Measurements from ENCODE around the gene SULT1E1.
A peak's percentile ranks its signal among the peaks of the same experiment; 100 is the strongest.

The SULT1E1 gene

DNA sequence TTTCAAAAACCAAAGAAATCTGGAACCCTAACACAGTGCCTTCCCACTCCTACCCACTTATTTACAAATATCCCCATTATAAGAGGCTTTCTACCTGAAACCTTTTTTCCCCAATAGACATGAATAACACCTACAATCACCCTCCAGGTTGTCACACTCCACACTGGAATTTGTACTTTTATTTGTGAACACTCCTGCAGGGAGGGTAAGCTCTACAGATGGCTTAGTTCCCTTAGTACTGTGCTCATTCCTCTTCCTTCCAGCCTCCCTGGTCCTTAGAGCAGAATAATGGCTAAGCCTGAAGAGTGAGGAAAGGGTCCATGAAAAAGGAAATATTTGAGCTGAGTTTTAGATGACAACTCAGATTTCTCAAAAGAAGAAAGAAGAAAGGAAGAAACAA lies 22.2 kb upstream of the SULT1E1 start (continued):
- TF ChIP-seq, protein P1, sequence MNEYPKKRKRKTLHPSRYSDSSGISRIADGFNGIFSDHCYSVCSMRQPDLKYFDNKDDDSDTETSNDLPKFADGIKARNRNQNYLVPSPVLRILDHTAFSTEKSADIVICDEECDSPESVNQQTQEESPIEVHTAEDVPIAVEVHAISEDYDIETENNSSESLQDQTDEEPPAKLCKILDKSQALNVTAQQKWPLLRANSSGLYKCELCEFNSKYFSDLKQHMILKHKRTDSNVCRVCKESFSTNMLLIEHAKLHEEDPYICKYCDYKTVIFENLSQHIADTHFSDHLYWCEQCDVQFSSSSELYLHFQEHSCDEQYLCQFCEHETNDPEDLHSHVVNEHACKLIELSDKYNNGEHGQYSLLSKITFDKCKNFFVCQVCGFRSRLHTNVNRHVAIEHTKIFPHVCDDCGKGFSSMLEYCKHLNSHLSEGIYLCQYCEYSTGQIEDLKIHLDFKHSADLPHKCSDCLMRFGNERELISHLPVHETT (tag by site-specific recombination; IDR thresholded peaks at IDR 0.05), result no peak
- no peak for TF ChIP-seq ZBTB48 (tag by site-specific recombination; IDR thresholded peaks at IDR 0.05)
- no peak for TF ChIP-seq ZNF654 (tag by site-specific recombination; IDR thresholded peaks at IDR 0.05; ENCODE audit: low read depth)
- no peak for TF ChIP-seq ZNF529 (tag by site-specific recombination; IDR thresholded peaks at IDR 0.05; ENCODE audit: insufficient replicate concordance)
- TF ChIP-seq ZNF76 (tag by site-specific recombination; IDR thresholded peaks at IDR 0.05; ENCODE audit: borderline replicate concordance, low read depth), result no peak
- TF ChIP-seq ZNF202 (tag by site-specific recombination; IDR thresholded peaks at IDR 0.05; ENCODE audit: borderline replicate concordance), result no peak
- TF ChIP-seq ZNF792 (tag by site-specific recombination; IDR thresholded peaks at IDR 0.05), result no peak

GRCh38 chr4:69881173-69881773 lies 21.3 kb upstream of the SULT1E1 start:
- H3K4me1 ChIP-seq (ENCODE audit: control insufficient read depth, insufficient read depth, low read length), result no peaks in the 10 kb centered on the region
- H3K36me3 ChIP-seq (ENCODE audit: control insufficient read depth in 2 of 2, insufficient read depth in 1 of 2, low read length in 2 of 2), result no peaks in the 10 kb centered on the region
- CTCF ChIA-PET, result interaction anchor here (0.6 to 3.1 kb wide), 32 partner anchors 12 to 678 kb away, joined by 3 to 28 read pairs (median 4); no protein-coding TSS in a partner anchor
- H3K9me3 ChIP-seq (ENCODE audit: control insufficient read depth, insufficient read depth, low read depth, low read length), result no peaks in the 10 kb centered on the region
- H3K4me3 ChIP-seq (ENCODE audit: low read depth, low read length), result no peak overlapping the region
- no peak overlapping the region for H3K27ac ChIP-seq (ENCODE audit: extremely low read depth, low read depth, low read length)
- POLR2A ChIA-PET, result no interaction called here
- peak; percentile 67 for TF ChIP-seq ZNF654 (tag by site-specific recombination; IDR thresholded peaks at IDR 0.05; ENCODE audit: low read depth)
- TF ChIP-seq ZNF624 (tag by site-specific recombination; IDR thresholded peaks at IDR 0.05), result no peak

DNA sequence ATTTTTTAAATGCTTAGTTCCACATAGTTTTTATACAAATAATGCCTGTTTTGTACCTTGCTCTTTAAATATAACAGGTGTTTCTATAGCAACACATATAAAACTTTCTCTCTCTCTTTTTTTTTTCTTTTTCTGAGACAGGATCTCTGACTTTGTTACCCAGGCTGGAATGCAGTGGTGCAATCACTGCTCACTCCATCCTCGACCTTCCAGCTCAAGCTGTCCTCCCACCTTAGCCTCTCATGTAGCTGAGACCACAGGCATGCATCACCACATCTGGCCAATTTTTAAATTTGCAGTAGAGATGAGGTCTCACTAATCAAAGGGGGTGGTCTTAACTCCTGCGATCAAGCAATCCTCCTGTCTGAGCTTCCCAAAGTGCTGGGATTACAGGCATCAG lies 18.3 kb upstream of the SULT1E1 start:
- Histone ChIP-seq H3K9me3 (ENCODE audit: control insufficient read depth, insufficient read depth, low read depth, low read length) (no peaks in the 10 kb centered on the region), H3K4me1 (ENCODE audit: control insufficient read depth, insufficient read depth, low read length) (no peaks in the 10 kb centered on the region), H3K36me3 (ENCODE audit: control insufficient read depth in 2 of 2, insufficient read depth in 1 of 2, low read length in 2 of 2) (no peaks in the 10 kb centered on the region), H3K4me3 (ENCODE audit: low read depth, low read length) (no peak overlapping the region), H3K27ac (ENCODE audit: extremely low read depth, low read depth, low read length) (no peak overlapping the region)
- no peak for TF ChIP-seq KLF1 (tag by site-specific recombination; IDR thresholded peaks at IDR 0.05)
- TF ChIP-seq ZNF670 (tag by site-specific recombination; IDR thresholded peaks at IDR 0.05; ENCODE audit: low read depth), result no peak
- no peak for TF ChIP-seq ZNF24 (tag by site-specific recombination; IDR thresholded peaks at IDR 0.05)
- TF ChIP-seq SP3 (tag by site-specific recombination; IDR thresholded peaks at IDR 0.05), result no peak
- no peak for TF ChIP-seq ZNF248 (tag by site-specific recombination; IDR thresholded peaks at IDR 0.05)
- TF ChIP-seq ZNF214 (tag by site-specific recombination; IDR thresholded peaks at IDR 0.05; ENCODE audit: borderline replicate concordance), result no peak
- no peak for TF ChIP-seq ZNF274 (IDR thresholded peaks at IDR 0.05; ENCODE audit: low read length)
- TF ChIP-seq ZNF274 (tag by site-specific recombination; IDR thresholded peaks at IDR 0.05; ENCODE audit: borderline replicate concordance), result no peak
- no peak for TF ChIP-seq ZNF530 (tag by site-specific recombination; IDR thresholded peaks at IDR 0.05; ENCODE audit: low read depth)
- TF ChIP-seq ZNF211 (tag by site-specific recombination; IDR thresholded peaks at IDR 0.05; ENCODE audit: low read depth), result no peak
- TF ChIP-seq ZNF302 (tag by site-specific recombination; IDR thresholded peaks at IDR 0.05; ENCODE audit: low read depth), result no peak
- TF ChIP-seq, protein P2, sequence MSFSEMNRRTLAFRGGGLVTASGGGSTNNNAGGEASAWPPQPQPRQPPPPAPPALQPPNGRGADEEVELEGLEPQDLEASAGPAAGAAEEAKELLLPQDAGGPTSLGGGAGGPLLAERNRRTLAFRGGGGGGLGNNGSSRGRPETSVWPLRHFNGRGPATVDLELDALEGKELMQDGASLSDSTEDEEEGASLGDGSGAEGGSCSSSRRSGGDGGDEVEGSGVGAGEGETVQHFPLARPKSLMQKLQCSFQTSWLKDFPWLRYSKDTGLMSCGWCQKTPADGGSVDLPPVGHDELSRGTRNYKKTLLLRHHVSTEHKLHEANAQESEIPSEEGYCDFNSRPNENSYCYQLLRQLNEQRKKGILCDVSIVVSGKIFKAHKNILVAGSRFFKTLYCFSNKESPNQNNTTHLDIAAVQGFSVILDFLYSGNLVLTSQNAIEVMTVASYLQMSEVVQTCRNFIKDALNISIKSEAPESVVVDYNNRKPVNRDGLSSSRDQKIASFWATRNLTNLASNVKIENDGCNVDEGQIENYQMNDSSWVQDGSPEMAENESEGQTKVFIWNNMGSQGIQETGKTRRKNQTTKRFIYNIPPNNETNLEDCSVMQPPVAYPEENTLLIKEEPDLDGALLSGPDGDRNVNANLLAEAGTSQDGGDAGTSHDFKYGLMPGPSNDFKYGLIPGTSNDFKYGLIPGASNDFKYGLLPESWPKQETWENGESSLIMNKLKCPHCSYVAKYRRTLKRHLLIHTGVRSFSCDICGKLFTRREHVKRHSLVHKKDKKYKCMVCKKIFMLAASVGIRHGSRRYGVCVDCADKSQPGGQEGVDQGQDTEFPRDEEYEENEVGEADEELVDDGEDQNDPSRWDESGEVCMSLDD (tag by site-specific recombination; IDR thresholded peaks at IDR 0.05), result no peak
- TF ChIP-seq, protein P3, sequence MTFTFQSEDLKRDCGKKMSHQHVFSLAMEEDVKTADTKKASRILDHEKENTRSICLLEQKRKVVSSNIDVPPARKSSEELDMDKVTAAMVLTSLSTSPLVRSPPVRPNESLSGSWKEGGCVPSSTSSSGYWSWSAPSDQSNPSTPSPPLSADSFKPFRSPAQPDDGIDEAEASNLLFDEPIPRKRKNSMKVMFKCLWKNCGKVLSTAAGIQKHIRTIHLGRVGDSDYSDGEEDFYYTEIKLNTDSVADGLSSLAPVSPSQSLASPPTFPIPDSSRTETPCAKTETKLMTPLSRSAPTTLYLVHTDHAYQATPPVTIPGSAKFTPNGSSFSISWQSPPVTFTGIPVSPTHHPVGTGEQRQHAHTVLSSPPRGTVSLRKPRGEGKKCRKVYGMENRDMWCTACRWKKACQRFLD (tag by site-specific recombination; IDR thresholded peaks at IDR 0.05), result no peak
- no peak for TF ChIP-seq PATZ1 (tag by site-specific recombination; IDR thresholded peaks at IDR 0.05)
- ChIA-PET POLR2A (no interaction called here), CTCF (interaction anchor here (0.6 to 1.0 kb wide), 2 partner anchors 20 to 188 kb away, joined by 4 read pairs; no protein-coding TSS in a partner anchor)

Data from HEK293 (cell line).